ENCODE measurements around the gene BHLHE23. TPM values are rescaled to one million over a fixed set of nuclear protein-coding genes. Genes with fewer than 3 reads are reported as not detected.
A peak's percentile ranks its signal among the peaks of the same experiment; 100 is the strongest.

Gene BHLHE23
- total RNA-seq, 1 donor from 2014 or later: not detected

DNA sequence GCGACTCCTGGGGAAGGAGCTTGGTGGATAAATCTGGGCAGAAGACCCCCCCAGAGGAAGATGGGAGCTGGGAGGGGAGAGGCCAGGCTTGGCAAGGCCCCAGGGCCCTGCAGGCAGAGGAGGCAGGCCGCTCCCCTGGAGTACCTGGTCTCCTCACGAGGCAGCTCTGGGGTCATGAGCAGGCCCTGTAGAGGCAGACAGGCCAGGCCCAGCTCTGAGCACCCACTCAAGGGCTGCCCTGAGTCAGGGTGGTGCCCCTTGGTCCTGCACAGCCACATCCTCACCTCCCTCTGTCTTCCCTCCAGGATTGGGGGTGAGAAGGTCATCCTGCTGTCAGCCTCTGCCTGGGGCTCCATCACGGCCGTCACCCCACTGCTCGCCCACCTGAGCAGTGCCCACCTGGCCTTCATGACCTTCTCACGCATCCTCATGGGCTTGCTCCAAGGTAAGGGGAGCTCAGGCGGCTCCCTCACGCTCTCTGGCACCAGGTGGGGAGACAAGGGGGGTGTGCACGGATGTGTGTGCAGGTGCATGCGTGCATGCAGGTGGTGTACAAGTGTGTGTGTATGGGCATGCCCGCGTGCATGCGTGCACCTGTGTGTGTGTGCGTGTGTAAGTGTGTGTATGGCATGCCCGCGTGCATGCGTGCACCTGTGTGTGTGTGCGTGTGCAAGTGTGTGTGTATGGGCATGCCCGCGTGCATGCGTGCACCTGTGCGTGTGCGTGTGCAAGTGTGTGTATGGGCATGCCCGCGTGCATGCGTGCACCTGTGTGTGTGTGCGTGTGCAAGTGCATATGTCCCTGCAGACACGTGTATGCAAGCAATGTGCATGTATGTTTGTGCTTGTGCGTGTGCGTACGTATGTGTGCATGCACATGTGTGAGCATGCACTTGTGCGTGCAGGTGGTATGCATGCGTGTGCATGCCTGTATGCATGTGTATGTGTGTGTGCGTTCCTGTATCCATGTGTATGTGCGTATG, 49.3 kb downstream of the BHLHE23 start:
- Histone ChIP-seq H3K9me3 (ENCODE audit: control insufficient read depth in 3 of 3, low read length in 3 of 3) (no peaks in the 10 kb centered on the region), H3K4me1 (ENCODE audit: control insufficient read depth in 3 of 3, insufficient read depth in 3 of 3, low read length in 3 of 3) (peaks cover 13 to 29% (median 27%) of the 10 kb centered on the region in 3 donors), H3K27me3 (ENCODE audit: control insufficient read depth in 3 of 3, insufficient read depth in 3 of 3, low read length in 3 of 3) (no peaks in the 10 kb centered on the region), H3K4me3 (ENCODE audit: low read length in 3 of 3) (no peak overlapping the region), H3K9ac (ENCODE audit: low read depth in 1 of 3, low read length in 3 of 3) (no peak overlapping the region), H3K27ac (ENCODE audit: low read depth, low read length) (no peak overlapping the region), H3K36me3 (ENCODE audit: control insufficient read depth in 3 of 3, insufficient read depth in 3 of 3, low read length in 3 of 3) (no peaks in the 10 kb centered on the region)

DNA sequence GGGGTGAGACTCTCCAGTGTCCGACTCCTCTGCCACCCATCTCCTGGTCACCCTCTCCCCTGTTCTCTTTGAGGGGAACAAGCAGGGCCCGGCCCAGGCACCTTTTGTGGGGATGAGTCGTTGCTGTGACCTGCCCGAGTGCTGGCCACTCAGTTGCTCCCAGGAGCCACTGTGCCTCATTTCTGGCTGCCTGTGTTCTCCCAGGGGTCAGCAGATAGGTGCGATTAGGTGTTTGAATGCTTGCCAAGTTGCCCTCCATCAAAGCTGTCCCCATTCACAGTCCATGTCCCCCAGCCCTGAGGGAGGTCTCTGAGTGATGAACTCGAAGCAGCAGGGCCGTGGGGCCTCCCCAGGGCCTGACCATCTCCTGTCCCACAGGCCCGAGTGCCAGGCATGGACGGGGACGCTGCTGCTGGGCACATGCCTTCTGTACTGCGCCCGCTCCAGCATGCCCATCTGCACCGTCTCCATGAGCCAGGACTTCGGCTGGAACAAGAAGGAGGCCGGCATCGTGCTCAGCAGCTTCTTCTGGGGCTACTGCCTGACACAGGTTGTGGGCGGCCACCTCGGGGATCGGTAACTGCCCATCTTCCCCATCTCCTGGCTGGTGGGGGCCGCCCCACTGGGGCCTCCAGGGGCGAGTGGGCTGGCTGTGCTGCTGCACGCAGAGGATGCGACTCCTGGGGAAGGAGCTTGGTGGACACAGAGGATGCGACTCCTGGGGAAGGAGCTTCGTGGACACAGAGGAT, 50.2 kb downstream of the BHLHE23 start:
- Histone ChIP-seq H3K36me3 (ENCODE audit: control insufficient read depth in 3 of 3, insufficient read depth in 3 of 3, low read length in 3 of 3) (no peaks in the 10 kb centered on the region), H3K9me3 (ENCODE audit: control insufficient read depth in 3 of 3, low read length in 3 of 3) (no peaks in the 10 kb centered on the region), H3K27ac (ENCODE audit: low read depth, low read length) (peak overlapping the region; percentile 51), H3K4me1 (ENCODE audit: control insufficient read depth in 3 of 3, insufficient read depth in 3 of 3, low read length in 3 of 3) (peaks cover 13 to 34% (median 31%) of the 10 kb centered on the region in 3 donors), H3K9ac (ENCODE audit: low read depth in 1 of 3, low read length in 3 of 3) (peak overlapping the region in 1 of 3 donors; percentile 45), H3K4me3 (ENCODE audit: low read length in 3 of 3) (no peak overlapping the region), H3K27me3 (ENCODE audit: control insufficient read depth in 3 of 3, insufficient read depth in 3 of 3, low read length in 3 of 3) (no peaks in the 10 kb centered on the region)

Other genes starting within 250 kb of the BHLHE23 start
- gene MRGBP, start 210.5 kb downstream of the BHLHE23 start, total RNA-seq: 5.7 TPM
- 13.6 TPM for gene OGFR, start 202.1 kb downstream of the BHLHE23 start, total RNA-seq
- gene COL9A3, start 189.9 kb downstream of the BHLHE23 start, total RNA-seq: 8.9 TPM
- gene TCFL5, start 145.1 kb downstream of the BHLHE23 start, total RNA-seq: 6.3 TPM
- 35.0 TPM for gene DIDO1, start 80.5 kb downstream of the BHLHE23 start, total RNA-seq
- 28.7 TPM for gene GID8, start 68.8 kb downstream of the BHLHE23 start, total RNA-seq
- gene SLC17A9, start 54.3 kb downstream of the BHLHE23 start, total RNA-seq: not detected
- gene YTHDF1, start 209.2 kb upstream of the BHLHE23 start, total RNA-seq: 17.2 TPM
- gene BIRC7, start 228.9 kb upstream of the BHLHE23 start, total RNA-seq: not detected
- gene NKAIN4, start 247.5 kb upstream of the BHLHE23 start, total RNA-seq: 13.6 TPM